ENCODE results near the gene NHS.

Gene NHS

GRCh38 chrX:17449866-17450265 lies 74.9 kb downstream of the NHS start:
- Histone ChIP-seq H4K20me1 (ENCODE audit: insufficient read depth) (no peaks in the 10 kb centered on the region), H3K4me2 (no peak overlapping the region), H3K79me2 (ENCODE audit: insufficient read depth, low read depth) (no peaks in the 10 kb centered on the region), H3K4me1 (ENCODE audit: low read depth, poor library complexity, severe bottlenecking) (no peaks in the 10 kb centered on the region), H2AFZ (ENCODE audit: low read depth) (no peak overlapping the region), H3K4me3 (IDR thresholded peaks at IDR 0.05; ENCODE audit: insufficient read depth, low read depth, low read length) (no peak overlapping the region), H3K27me3 (ENCODE audit: insufficient read depth, low read depth) (no peaks in the 10 kb centered on the region), H3K27ac (no peak overlapping the region), H3K36me3 (ENCODE audit: insufficient read depth) (no peaks in the 10 kb centered on the region), H3K9ac (no peak overlapping the region)
- TF ChIP-seq CTCF (conservative IDR thresholded peaks at IDR 0.05; ENCODE audit: low read depth, low read length), result no peak

- H3K4me2 ChIP-seq, result no peak overlapping the region
- H3K9ac ChIP-seq, result no peak overlapping the region
- H3K36me3 ChIP-seq (ENCODE audit: insufficient read depth), result no peaks in the 10 kb centered on the region
- H3K4me1 ChIP-seq (ENCODE audit: low read depth, poor library complexity, severe bottlenecking), result no peaks in the 10 kb centered on the region
- TF ChIP-seq CTCF (conservative IDR thresholded peaks at IDR 0.05; ENCODE audit: low read depth, low read length), result no peak
- no peaks in the 10 kb centered on the region for H3K27me3 ChIP-seq (ENCODE audit: insufficient read depth, low read depth)
- no peak overlapping the region for H2AFZ ChIP-seq (ENCODE audit: low read depth)
- H3K4me3 ChIP-seq (IDR thresholded peaks at IDR 0.05; ENCODE audit: insufficient read depth, low read depth, low read length), result no peak overlapping the region
- H4K20me1 ChIP-seq (ENCODE audit: insufficient read depth), result no peaks in the 10 kb centered on the region
- H3K27ac ChIP-seq, result no peak overlapping the region
- no peaks in the 10 kb centered on the region for H3K79me2 ChIP-seq (ENCODE audit: insufficient read depth, low read depth)
These were observed 78.8 kb downstream of the NHS start for GRCh38 chrX:17453788-17454187.

GRCh38 chrX:17456526-17456925 lies 81.5 kb downstream of the NHS start:
- H4K20me1 ChIP-seq (ENCODE audit: insufficient read depth), result no peaks in the 10 kb centered on the region
- no peak overlapping the region for H3K27ac ChIP-seq
- H3K4me3 ChIP-seq (IDR thresholded peaks at IDR 0.05; ENCODE audit: insufficient read depth, low read depth, low read length), result no peak overlapping the region
- H3K9ac ChIP-seq, result no peak overlapping the region
- no peak for TF ChIP-seq CTCF (conservative IDR thresholded peaks at IDR 0.05; ENCODE audit: low read depth, low read length)
- H3K4me2 ChIP-seq, result no peak overlapping the region
- no peaks in the 10 kb centered on the region for H3K27me3 ChIP-seq (ENCODE audit: insufficient read depth, low read depth)
- no peak overlapping the region for H2AFZ ChIP-seq (ENCODE audit: low read depth)
- H3K36me3 ChIP-seq (ENCODE audit: insufficient read depth), result no peaks in the 10 kb centered on the region
- H3K4me1 ChIP-seq (ENCODE audit: low read depth, poor library complexity, severe bottlenecking), result no peaks in the 10 kb centered on the region
- H3K79me2 ChIP-seq (ENCODE audit: insufficient read depth, low read depth), result no peaks in the 10 kb centered on the region

- H3K9ac ChIP-seq, result no peak overlapping the region
- no peaks in the 10 kb centered on the region for H3K36me3 ChIP-seq (ENCODE audit: insufficient read depth)
- H3K4me3 ChIP-seq (IDR thresholded peaks at IDR 0.05; ENCODE audit: insufficient read depth, low read depth, low read length), result no peak overlapping the region
- H3K4me1 ChIP-seq (ENCODE audit: low read depth, poor library complexity, severe bottlenecking), result no peaks in the 10 kb centered on the region
- H3K27ac ChIP-seq, result no peak overlapping the region
- H3K79me2 ChIP-seq (ENCODE audit: insufficient read depth, low read depth), result no peaks in the 10 kb centered on the region
- no peak overlapping the region for H2AFZ ChIP-seq (ENCODE audit: low read depth)
- no peaks in the 10 kb centered on the region for H3K27me3 ChIP-seq (ENCODE audit: insufficient read depth, low read depth)
- no peak for TF ChIP-seq CTCF (conservative IDR thresholded peaks at IDR 0.05; ENCODE audit: low read depth, low read length)
- no peaks in the 10 kb centered on the region for H4K20me1 ChIP-seq (ENCODE audit: insufficient read depth)
- H3K4me2 ChIP-seq, result no peak overlapping the region
These were observed 84.1 kb downstream of the NHS start for GRCh38 chrX:17459008-17459611.
